PFSK-1 (cell line): ENCODE results near the gene SPX.

Experiments
- FOXP2 ChIP-seq: optimal IDR thresholded peaks from 2 replicates; pipeline ENCODE3; 2011; ENCODE audit warnings: borderline replicate concordance, control low read depth, inconsistent platforms; ENCODE audit not compliant: insufficient read depth; ENCODE audit errors: extremely low read length, extremely low read depth
- POLR2AphosphoS5 ChIP-seq: IDR thresholded peaks from 2 replicates; pipeline ENCODE4 v1.6.1; 2012; ENCODE audit warnings: low read depth, mild to moderate bottlenecking, control low read depth, low read length, moderate library complexity
- SIN3A ChIP-seq: IDR thresholded peaks from 2 replicates; pipeline ENCODE4 v1.6.1; 2012; ENCODE audit warnings: mild to moderate bottlenecking, low read length, moderate library complexity, borderline replicate concordance; ENCODE audit not compliant: insufficient read depth
- TAF1 ChIP-seq: IDR thresholded peaks from 2 replicates; pipeline ENCODE4 v1.6.1; 2012; ENCODE audit warnings: low read length, control low read depth, borderline replicate concordance; ENCODE audit not compliant: insufficient read depth
- TF ChIP-seq, protein P1 (sequence below), 2 experiments: IDR thresholded peaks; 2 replicates each; pipeline versions ENCODE4 v1.6.1 to v1.8.0; 2011 to 2012; ENCODE audit warnings: low read depth in 2 of 2, low read length in 2 of 2, control low read depth in 1 of 2, inconsistent platforms in 1 of 2, mild to moderate bottlenecking in 1 of 2, moderate library complexity in 1 of 2; ENCODE audit not compliant: insufficient read depth in 1 of 2

DNA sequence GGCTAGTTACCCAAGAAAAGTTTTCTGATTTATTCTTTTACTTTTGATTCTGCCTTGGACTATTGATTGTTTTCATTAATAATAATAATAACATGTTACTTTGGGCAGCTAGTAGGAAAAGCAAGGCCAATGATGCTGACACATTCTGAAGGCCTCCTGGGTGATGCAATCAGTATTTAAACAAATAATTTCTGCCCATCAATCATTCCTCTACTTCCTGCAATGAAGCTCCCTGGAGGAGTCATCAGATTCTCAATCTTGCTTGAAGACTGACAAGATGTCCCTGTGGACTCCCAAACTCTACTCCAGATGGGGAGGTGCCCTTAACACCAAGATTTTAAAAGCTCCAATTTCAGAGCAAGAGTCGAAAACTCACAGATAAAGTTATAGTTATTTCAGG is at the start of gene SPX:
- no peak for TF ChIP-seq POLR2AphosphoS5
- TF ChIP-seq, protein P1, sequence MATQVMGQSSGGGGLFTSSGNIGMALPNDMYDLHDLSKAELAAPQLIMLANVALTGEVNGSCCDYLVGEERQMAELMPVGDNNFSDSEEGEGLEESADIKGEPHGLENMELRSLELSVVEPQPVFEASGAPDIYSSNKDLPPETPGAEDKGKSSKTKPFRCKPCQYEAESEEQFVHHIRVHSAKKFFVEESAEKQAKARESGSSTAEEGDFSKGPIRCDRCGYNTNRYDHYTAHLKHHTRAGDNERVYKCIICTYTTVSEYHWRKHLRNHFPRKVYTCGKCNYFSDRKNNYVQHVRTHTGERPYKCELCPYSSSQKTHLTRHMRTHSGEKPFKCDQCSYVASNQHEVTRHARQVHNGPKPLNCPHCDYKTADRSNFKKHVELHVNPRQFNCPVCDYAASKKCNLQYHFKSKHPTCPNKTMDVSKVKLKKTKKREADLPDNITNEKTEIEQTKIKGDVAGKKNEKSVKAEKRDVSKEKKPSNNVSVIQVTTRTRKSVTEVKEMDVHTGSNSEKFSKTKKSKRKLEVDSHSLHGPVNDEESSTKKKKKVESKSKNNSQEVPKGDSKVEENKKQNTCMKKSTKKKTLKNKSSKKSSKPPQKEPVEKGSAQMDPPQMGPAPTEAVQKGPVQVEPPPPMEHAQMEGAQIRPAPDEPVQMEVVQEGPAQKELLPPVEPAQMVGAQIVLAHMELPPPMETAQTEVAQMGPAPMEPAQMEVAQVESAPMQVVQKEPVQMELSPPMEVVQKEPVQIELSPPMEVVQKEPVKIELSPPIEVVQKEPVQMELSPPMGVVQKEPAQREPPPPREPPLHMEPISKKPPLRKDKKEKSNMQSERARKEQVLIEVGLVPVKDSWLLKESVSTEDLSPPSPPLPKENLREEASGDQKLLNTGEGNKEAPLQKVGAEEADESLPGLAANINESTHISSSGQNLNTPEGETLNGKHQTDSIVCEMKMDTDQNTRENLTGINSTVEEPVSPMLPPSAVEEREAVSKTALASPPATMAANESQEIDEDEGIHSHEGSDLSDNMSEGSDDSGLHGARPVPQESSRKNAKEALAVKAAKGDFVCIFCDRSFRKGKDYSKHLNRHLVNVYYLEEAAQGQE (IDR thresholded peaks at IDR 0.05; ENCODE audit: insufficient read depth in 1 of 2, low read depth in 2 of 2, low read length in 2 of 2), result no peak
- TF ChIP-seq TAF1, result no peak
- TF ChIP-seq SIN3A, result no peak
- TF ChIP-seq FOXP2, result no peak
